HepG2 (cell line): ENCODE data around the gene ACACA. TPM values are rescaled to one million over a fixed set of nuclear protein-coding genes. Genes with fewer than 3 reads are reported as not detected.
A peak's percentile ranks its signal among the peaks of the same experiment; 100 is the strongest.
"Not testable (repeated sequence)": the region's sequence is repeated elsewhere in the genome, so short reads cannot be mapped to it uniquely, and the experiment has no call there.

Source experiments
- ATAC-seq: fragments of 200-7000 bp; cut with Tn5 transposase; 3 replicates; pipeline ENCODE4 v1.9.1; 2020; ENCODE audit warnings: mild to moderate bottlenecking, moderate library complexity
- BruUV-seq: library from RNA; stranded (reverse); fragments of 400-500 nt; replicated peaks from 2 replicates; lab custom pipeline; 2021; lab: Mats Ljungman, UMichigan
- CTCF ChIA-PET: fragments of 300-600 bp; formaldehyde crosslinking; extraction: SDS; loops from one replicate; lab custom pipeline; 2021; ENCODE audit warnings: low total read pairs, inconsistent platforms, low intra/inter-chr PET ratio; lab: Yijun Ruan, JAX
- POLR2A ChIA-PET: fragments of 350-600 bp; sonication (Branson Sonifier 250); formaldehyde crosslinking; loops from one replicate; lab custom pipeline; 2020; ENCODE audit warnings: antibody characterized with exemption, inconsistent platforms; lab: Yijun Ruan, JAX
- DNase-seq: peaks from one replicate; pipeline ENCODE4 v3.0.0-alpha.2; 2015; ENCODE audit warnings: low spot score
- FAIRE-seq: peaks from 3 replicates; lab custom pipeline; 2011; peaks lifted over from hg19 to GRCh38; lab: Jason Lieb, UNC
- H2AFZ ChIP-seq: one replicate; pipeline ENCODE4 v1.6.1; 2011; ENCODE audit warnings: low read length, inconsistent platforms
- H3K27ac ChIP-seq: fragments of 300-600 bp; 3 replicates; pipeline ENCODE4 v1.8.0; 2011; ENCODE audit warnings: mixed run types, mild to moderate bottlenecking, mixed read lengths, low read length, inconsistent platforms; ENCODE audit not compliant: insufficient read depth; ENCODE audit errors: extremely low read length
- H3K27me3 ChIP-seq, 2 experiments: fragments of 200-600 bp in 1 of 2; 2 replicates in 1 of 2; 3 replicates in 1 of 2; pipeline versions ENCODE4 v1.6.0 to v1.8.0; 2011; ENCODE audit warnings: low read length in 2 of 2, mild to moderate bottlenecking in 2 of 2, moderate library complexity in 2 of 2, inconsistent platforms in 1 of 2; ENCODE audit not compliant: insufficient read depth in 2 of 2, control insufficient read depth in 1 of 2
- H3K36me3 ChIP-seq, 2 experiments: fragments of 200-600 bp in 1 of 2; replicated peaks in 1 of 2; 2 replicates in 1 of 2; 3 replicates in 1 of 2; pipeline versions ENCODE4 v1.5.1 to v1.8.0; 2011; ENCODE audit warnings: low read length in 2 of 2, inconsistent platforms in 1 of 2; ENCODE audit not compliant: insufficient read depth in 2 of 2, control insufficient read depth in 1 of 2
- H3K4me1 ChIP-seq: 2 replicates; pipeline ENCODE4 v1.5.1; 2012; ENCODE audit warnings: low read length, inconsistent platforms; ENCODE audit not compliant: insufficient read depth
- H3K4me2 ChIP-seq: 2 replicates; pipeline ENCODE4 v1.6.0; 2011; ENCODE audit warnings: low read depth, low read length, inconsistent platforms
- H3K4me3 ChIP-seq, 3 experiments: fragments of 200-600 bp in 1 of 3; sonication (generic), shearing (Covaris generic) in 1 of 3; replicated peaks in 1 of 3; 2 replicates each; pipeline ENCODE4 v1.5.1; 2011 to 2016; ENCODE audit warnings: low read length in 3 of 3, inconsistent platforms in 2 of 3, low read depth in 2 of 3, mild to moderate bottlenecking in 2 of 3, control low read depth in 1 of 3, mixed read lengths in 1 of 3; ENCODE audit not compliant: insufficient read depth in 1 of 3
- H3K79me2 ChIP-seq: one replicate; pipeline ENCODE4 v1.6.1; 2011; ENCODE audit warnings: low read length, inconsistent platforms; ENCODE audit not compliant: insufficient read depth
- H3K9ac ChIP-seq: 2 replicates; pipeline ENCODE4 v1.6.0; 2011; ENCODE audit warnings: mild to moderate bottlenecking, low read depth, low read length, inconsistent platforms; ENCODE audit not compliant: insufficient read depth
- H3K9me3 ChIP-seq: 2 replicates; pipeline ENCODE4 v1.5.1; 2012; ENCODE audit warnings: mild to moderate bottlenecking, low read length
- H4K20me1 ChIP-seq: 2 replicates; pipeline ENCODE4 v1.6.0; 2011; ENCODE audit warnings: inconsistent platforms, mild to moderate bottlenecking, low read length, moderate library complexity; ENCODE audit not compliant: insufficient read depth
- ELF1 ChIP-seq: sonication (generic); formaldehyde crosslinking; IDR thresholded peaks from 2 replicates; pipeline ENCODE4 v1.4.0; 2020; ENCODE audit warnings: missing genetic modification reagents
- ELF3 ChIP-seq: IDR thresholded peaks from 2 replicates; pipeline ENCODE4 v1.6.1; 2016; ENCODE audit warnings: missing genetic modification reagents, missing compliant biosample characterization
- ESRRA ChIP-seq: sonication (generic); formaldehyde crosslinking; IDR thresholded peaks from 2 replicates; pipeline ENCODE4 v1.5.1; 2020; ENCODE audit warnings: mild to moderate bottlenecking, low read depth, missing genetic modification reagents
- GLI4 ChIP-seq: sonication (generic); formaldehyde crosslinking; IDR thresholded peaks from 2 replicates; pipeline ENCODE4 v1.5.1; 2020; ENCODE audit warnings: missing genetic modification reagents, mild to moderate bottlenecking, moderate library complexity, borderline replicate concordance
- KAT2B ChIP-seq: fragments of 150-350 bp; IDR thresholded peaks from 2 replicates; pipeline ENCODE4 v1.6.1; 2014; ENCODE audit warnings: low read depth, low read length, borderline replicate concordance
- MAFF ChIP-seq: IDR thresholded peaks from 2 replicates; pipeline ENCODE4 v1.6.1; 2011; ENCODE audit warnings: low read depth, low read length, improper control_type of control experiment
- MAFK ChIP-seq, 2 experiments: IDR thresholded peaks in 1 of 2; conservative IDR thresholded peaks in 1 of 2; 2 replicates each; pipeline ENCODE4 v1.6.1; 2011; ENCODE audit warnings: improper control_type of control experiment in 2 of 2, low read length in 2 of 2
- NCOA1 ChIP-seq: sonication (generic); formaldehyde crosslinking; IDR thresholded peaks from 2 replicates; pipeline ENCODE4 v1.9.0; 2021; ENCODE audit warnings: missing genetic modification reagents
- SOX6 ChIP-seq, 2 experiments: fragments of 450-650 bp in 1 of 2; sonication (generic) in 1 of 2; formaldehyde crosslinking in 1 of 2; IDR thresholded peaks; 2 replicates each; pipeline versions ENCODE4 v1.4.0 to v1.6.1; 2017 to 2020; ENCODE audit warnings: antibody characterized with exemption in 1 of 2, mild to moderate bottlenecking in 1 of 2, missing genetic modification reagents in 1 of 2
- ZNF367 ChIP-seq: sonication (generic); formaldehyde crosslinking; IDR thresholded peaks from 2 replicates; pipeline ENCODE4 v1.4.0; 2020; ENCODE audit warnings: missing genetic modification reagents, borderline replicate concordance
- ZSCAN9 ChIP-seq: IDR thresholded peaks from 2 replicates; pipeline ENCODE4 v1.6.1; 2016; ENCODE audit warnings: borderline replicate concordance
- WGBS: methylation state at CpG from one replicate; pipeline ENCODE4 v1.1.6; 2017; ENCODE audit warnings: low lambda C conversion rate; 5-methylcytosine and 5-hydroxymethylcytosine counted together
- in situ Hi-C: cut with HindIII; loops from 2 replicates; pipeline ENCODE4 v1.10.0; 2017; ENCODE audit warnings: low pct_unique_long_range_greater_than_20kb; ENCODE audit not compliant: extremely low pct_ligation_motif_present
- intact Hi-C: fragments of 100-400 bp; cut with micrococcal nuclease; formaldehyde crosslinking; loops from one replicate; pipeline ENCODE4 v1.10.0; 2022; ENCODE audit not compliant: unreplicated experiment
- polyA plus RNA-seq, 8 experiments: library from polyadenylated mRNA; depleted of rRNA in 3 of 8; stranded (reverse) in 7 of 8; unstranded in 1 of 8; fragments of >200 nt; fragmentation: Illumina TruSeq in 4 of 8; extraction: Trizol in 4 of 8; gene quantifications; 2 replicates each; pipeline versions ENCODE4 v1.2.1 to v1.2.3, GENCODE V29; 2011 to 2016; ENCODE audit warnings: low read depth in 4 of 8, missing spikeins in 1 of 8, mixed read lengths in 1 of 8; ENCODE audit not compliant: insufficient read depth in 1 of 8
- total RNA-seq, 5 experiments: library from RNA; depleted of rRNA; stranded (reverse); fragments of >200 nt; fragmentation: Illumina TruSeq; extraction: Trizol; gene quantifications; 2 replicates each; pipeline ENCODE4 v1.2.3, GENCODE V29; 2016; ENCODE audit warnings: low read depth in 1 of 5
- TF ChIP-seq, protein P1 (sequence below): sonication (generic); formaldehyde crosslinking; conservative IDR thresholded peaks from 2 replicates; pipeline ENCODE4 v1.8.0; 2022; ENCODE audit warnings: mild to moderate bottlenecking, moderate library complexity, missing genetic modification reagents
- TF ChIP-seq, protein P2 (sequence below): sonication (generic); formaldehyde crosslinking; IDR thresholded peaks from 2 replicates; pipeline ENCODE4 v1.4.0; 2020; ENCODE audit warnings: missing genetic modification reagents

The ACACA gene
- total and polyA plus RNA-seq, 2 of the 13 experiments (the other 11 are each of a cell fraction or from before 2014, with no cell fraction given), result 39.2 to 47.2 TPM

DNA sequence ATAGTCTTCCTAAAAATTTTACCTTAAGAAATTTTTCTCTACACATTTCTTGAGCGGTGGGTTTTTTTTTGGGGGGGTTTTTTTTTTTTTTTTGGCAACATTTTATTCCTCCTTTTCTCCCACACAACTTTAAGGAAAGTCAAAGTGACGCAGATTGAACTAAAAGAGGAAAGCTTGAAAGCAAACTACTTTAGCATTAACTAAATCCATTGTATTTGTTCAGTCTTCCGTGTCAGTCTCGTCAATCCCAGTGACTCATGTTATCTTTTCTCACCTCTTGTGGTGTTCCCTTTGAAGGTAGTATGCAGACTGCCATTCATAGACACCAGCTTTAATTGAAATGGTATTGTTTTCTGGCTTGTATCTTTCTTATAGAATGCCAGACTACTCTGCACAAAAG is 39.4 kb upstream of the ACACA start (continued):
- TF ChIP-seq, protein P1, sequence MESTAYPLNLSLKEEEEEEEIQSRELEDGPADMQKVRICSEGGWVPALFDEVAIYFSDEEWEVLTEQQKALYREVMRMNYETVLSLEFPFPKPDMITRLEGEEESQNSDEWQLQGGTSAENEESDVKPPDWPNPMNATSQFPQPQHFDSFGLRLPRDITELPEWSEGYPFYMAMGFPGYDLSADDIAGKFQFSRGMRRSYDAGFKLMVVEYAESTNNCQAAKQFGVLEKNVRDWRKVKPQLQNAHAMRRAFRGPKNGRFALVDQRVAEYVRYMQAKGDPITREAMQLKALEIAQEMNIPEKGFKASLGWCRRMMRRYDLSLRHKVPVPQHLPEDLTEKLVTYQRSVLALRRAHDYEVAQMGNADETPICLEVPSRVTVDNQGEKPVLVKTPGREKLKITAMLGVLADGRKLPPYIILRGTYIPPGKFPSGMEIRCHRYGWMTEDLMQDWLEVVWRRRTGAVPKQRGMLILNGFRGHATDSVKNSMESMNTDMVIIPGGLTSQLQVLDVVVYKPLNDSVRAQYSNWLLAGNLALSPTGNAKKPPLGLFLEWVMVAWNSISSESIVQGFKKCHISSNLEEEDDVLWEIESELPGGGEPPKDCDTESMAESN (CRISPR knock-in tag), result no peak
- TF ChIP-seq KAT2B (no peak), ZNF367 (no peak)

GRCh38 chr17:37441369-37442014 is 34.9 kb upstream of the ACACA start:
- H2AFZ ChIP-seq, H3K9me3 ChIP-seq, H3K27me3 ChIP-seq, H3K79me2 ChIP-seq, H3K4me3 ChIP-seq, POLR2A ChIA-PET, CTCF ChIA-PET, FAIRE-seq, in situ Hi-C loops, H3K4me1 ChIP-seq, BruUV-seq, H3K27ac ChIP-seq, intact Hi-C loops, H3K9ac ChIP-seq, ATAC-seq, H4K20me1 ChIP-seq, H3K4me2 ChIP-seq, DNase-seq: not testable (repeated sequence)
- H3K36me3 ChIP-seq, result peaks cover 11 to 60% of the 10 kb centered on the region in 2 experiments
- WGBS, result 95% methylated on average over 12 of the region's 12 CpGs

DNA sequence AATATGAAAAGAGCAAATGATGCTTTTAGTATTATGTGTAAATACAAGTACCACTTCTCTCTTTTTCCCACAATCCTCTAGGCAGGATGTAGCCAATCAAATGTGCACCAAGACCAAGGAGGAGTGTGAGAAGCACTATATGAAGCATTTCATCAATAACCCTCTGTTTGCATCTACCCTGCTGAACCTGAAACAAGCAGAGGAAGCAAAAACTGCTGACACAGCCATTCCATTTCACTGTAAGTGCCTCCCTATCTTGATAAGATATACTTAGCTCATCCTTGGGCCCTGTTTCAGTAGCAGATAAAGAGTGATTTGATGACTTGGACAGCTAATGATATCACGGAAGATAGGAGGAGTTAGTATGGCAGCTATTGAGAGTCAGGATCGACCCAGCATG is 33.8 kb upstream of the ACACA start:
- TF ChIP-seq ELF3 (no peak), NCOA1 (CRISPR knock-in tag) (no peak), MAFF (peak; percentile 96), SOX6 (IDR thresholded peaks at IDR 0.05) (no peak), SOX6 (CRISPR knock-in tag; IDR thresholded peaks at IDR 0.05) (no peak), ELF1 (CRISPR knock-in tag) (no peak), MAFK (conservative IDR thresholded peaks at IDR 0.05 in 1 of 2, IDR thresholded peaks at IDR 0.05 in 1 of 2; ENCODE audit: low read length in 2 of 2) (peak; percentile 95 to 97), GLI4 (CRISPR knock-in tag) (no peak), ZSCAN9 (no peak), ESRRA (CRISPR knock-in tag) (no peak)
- TF ChIP-seq, protein P2, sequence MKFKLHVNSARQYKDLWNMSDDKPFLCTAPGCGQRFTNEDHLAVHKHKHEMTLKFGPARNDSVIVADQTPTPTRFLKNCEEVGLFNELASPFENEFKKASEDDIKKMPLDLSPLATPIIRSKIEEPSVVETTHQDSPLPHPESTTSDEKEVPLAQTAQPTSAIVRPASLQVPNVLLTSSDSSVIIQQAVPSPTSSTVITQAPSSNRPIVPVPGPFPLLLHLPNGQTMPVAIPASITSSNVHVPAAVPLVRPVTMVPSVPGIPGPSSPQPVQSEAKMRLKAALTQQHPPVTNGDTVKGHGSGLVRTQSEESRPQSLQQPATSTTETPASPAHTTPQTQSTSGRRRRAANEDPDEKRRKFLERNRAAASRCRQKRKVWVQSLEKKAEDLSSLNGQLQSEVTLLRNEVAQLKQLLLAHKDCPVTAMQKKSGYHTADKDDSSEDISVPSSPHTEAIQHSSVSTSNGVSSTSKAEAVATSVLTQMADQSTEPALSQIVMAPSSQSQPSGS, result no peak
- H3K27ac ChIP-seq, result no peak overlapping the region
- no peaks in the 10 kb centered on the region for H4K20me1 ChIP-seq
- no peak for DNase-seq
- H3K4me1 ChIP-seq, result no peaks in the 10 kb centered on the region
- no peak for FAIRE-seq
- 100% methylated on average over 2 of the region's 2 CpGs for WGBS
- H3K79me2 ChIP-seq, result no peaks in the 10 kb centered on the region
- peaks cover 8 to 55% of the 10 kb centered on the region in 2 experiments for H3K36me3 ChIP-seq
- H2AFZ ChIP-seq, result no peak overlapping the region
- ChIA-PET POLR2A (no interaction called here), CTCF (no interaction called here)
- no peaks in the 10 kb centered on the region for H3K9me3 ChIP-seq
- no peak overlapping the region for H3K4me2 ChIP-seq
- H3K9ac ChIP-seq, result no peak overlapping the region
- no peak for ATAC-seq
- H3K27me3 ChIP-seq, result no peaks in the 10 kb centered on the region
- in situ Hi-C loops (no loop called here), intact Hi-C loops (no loop called here)
- no TSS peak for BruUV-seq
- H3K4me3 ChIP-seq, result no peak overlapping the region
